ENCODE results near the gene PIGU.
A peak's percentile ranks its signal among the peaks of the same experiment; 100 is the strongest.

Gene PIGU

GRCh38 chr20:34581341-34582184 is 95.3 kb downstream of the PIGU start:
- FAIRE-seq = no peak
- DNase-seq (ENCODE audit: extremely low spot score, insufficient read length, low read depth) = no peak

DNA sequence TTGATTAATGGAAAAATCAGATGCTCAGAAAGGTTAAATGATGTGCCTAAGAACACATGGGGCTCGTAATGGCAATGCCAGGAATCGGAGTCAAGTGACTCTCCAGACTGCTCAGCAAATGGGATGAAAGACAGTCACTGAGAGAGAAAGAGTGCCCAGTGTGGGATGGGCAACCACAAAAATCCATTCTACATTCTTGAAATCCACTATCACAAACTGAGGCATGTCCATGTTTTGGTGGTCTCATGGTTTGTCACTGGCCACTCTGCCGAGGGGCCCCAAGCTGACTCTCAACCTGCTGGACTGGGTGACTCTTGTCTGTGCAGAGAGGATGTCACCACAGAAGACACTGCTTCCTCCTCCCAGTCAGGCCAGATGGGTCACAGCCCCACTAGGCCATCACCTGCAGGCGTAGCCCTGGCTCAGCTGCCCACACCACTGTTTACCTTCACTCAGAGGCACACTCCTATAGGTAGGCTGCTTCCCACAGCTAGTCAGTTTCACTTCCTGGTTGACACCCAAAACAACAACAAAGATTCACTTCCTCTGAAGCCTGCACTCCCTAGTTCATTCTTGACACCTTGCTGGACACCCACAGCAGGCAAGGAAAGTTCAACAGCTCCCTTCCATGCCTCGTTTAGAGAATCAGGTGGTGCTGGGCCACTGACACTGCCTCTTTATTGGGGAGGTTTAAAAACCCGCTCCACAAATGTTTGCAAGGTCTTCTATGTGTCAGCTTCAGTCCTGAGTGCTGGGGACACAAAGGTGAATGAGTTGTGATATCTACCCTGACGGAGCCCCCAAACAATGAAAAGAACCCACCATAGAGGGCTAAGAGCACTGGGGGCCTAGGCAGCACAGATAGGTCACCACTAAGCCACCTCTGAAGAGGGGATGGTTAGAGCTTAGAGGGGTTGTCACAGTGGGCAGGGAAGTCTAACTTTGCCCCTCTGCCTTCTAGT is 96.6 kb downstream of the PIGU start:
- FAIRE-seq (peak; percentile 80), DNase-seq (ENCODE audit: extremely low spot score, insufficient read length, low read depth) (no peak)

DNA sequence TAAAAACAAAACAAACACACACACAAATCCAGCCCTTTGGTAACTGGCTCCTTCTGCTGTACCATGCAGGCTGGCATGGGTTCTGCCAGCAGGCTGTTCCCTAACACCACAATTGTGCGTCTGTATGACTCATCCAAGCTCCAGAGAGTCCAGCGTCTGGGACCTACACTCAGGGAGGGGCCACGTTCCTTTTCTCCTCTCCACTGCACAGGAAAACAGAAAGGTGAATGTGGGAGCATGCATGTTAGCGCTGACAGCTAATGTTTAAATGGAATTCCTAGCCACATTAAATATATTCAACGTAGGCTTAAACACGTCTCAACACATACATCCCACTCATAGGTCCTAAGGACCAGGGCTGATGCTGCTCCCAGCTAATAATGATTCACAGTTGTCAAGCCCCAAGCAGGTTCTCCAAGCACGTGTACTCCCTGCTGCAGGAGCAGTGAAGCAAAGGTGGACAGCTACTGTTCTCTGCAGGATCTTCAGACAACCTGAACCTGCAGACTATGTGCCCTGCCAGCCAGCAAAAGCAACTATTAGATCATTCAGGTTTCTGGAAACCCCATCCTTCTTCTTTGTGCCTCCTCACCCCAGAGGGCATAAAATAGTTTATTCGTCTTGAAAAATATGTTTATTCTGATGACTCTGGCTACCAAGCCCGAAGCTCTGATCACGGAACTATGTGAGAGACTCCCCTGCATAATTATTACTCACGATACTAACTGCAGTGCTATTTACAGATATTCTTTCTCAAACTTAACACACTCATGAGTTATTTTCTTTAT is 97.5 kb downstream of the PIGU start:
- DNase-seq (ENCODE audit: extremely low spot score, insufficient read length, low read depth) = no peak
- no peak for FAIRE-seq

- DNase-seq (ENCODE audit: extremely low spot score, insufficient read length, low read depth) = no peak
- no peak for FAIRE-seq
Measured at GRCh38 chr20:34578521-34578920, 98.4 kb downstream of the PIGU start.

DNA sequence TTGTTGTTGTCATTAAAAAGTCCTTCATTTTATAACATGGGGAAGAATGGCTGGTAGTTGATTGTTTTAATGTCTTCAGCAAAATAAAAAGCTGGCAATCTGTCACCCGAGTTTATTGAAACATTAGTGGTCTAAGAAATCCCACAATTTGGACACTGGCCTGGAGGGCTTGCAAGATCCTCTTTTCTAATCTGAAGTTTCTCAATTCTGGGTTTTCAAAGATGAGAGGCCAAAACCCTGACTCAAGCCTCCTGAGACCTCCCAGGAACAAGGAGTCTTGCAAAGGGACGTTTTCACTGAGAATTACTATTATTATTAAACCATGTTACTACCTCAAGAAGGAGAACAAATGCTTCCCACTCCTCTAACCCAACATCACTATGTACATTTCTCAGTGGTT is 98.9 kb downstream of the PIGU start:
- DNase-seq (ENCODE audit: extremely low spot score, insufficient read length, low read depth) (no peak), FAIRE-seq (no peak)

DNA sequence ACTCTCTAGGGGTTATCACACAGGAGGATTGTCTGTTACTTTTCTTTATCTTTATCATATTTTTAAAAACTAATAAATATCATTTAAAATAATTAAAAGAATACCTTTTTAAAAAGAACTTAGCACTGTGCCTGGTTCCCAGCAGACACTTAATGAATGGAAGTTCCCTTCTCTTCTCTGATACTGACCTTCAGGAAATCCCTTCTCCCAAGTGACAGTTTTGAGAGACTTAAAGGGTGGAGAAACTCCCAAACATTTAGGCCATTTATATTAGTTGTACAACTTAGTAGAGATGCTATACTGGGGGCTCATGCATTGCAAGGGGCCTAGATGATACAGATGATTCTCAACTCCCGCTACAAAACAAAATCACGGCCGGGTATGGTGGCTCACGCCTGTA is 99.8 kb downstream of the PIGU start:
- DNase-seq (ENCODE audit: extremely low spot score, insufficient read length, low read depth) = no peak
- no peak for FAIRE-seq

DNA sequence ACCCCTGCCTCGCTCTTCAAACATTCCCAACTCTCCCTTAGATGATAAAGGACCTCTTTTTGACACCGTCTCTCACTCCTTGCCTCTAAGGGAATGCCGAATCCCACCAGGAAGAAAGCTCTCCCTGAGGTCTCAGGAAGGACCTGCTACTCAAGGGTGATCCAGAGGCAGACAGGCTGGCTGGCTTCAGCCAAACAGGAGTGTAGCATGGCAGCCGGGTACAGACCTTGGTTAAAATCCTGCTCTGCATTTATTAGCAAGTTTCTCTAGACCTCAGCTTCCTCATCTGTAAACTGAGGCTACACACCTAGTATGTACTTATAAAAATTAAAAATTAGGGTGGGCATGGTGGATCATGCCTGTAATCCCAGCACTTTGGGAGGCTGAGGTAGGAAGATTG is 101.1 kb downstream of the PIGU start:
- FAIRE-seq (no peak), DNase-seq (ENCODE audit: extremely low spot score, insufficient read length, low read depth) (no peak)

GRCh38 chr20:34575271-34575670 is 101.6 kb downstream of the PIGU start:
- FAIRE-seq (no peak), DNase-seq (ENCODE audit: extremely low spot score, insufficient read length, low read depth) (no peak)

DNA sequence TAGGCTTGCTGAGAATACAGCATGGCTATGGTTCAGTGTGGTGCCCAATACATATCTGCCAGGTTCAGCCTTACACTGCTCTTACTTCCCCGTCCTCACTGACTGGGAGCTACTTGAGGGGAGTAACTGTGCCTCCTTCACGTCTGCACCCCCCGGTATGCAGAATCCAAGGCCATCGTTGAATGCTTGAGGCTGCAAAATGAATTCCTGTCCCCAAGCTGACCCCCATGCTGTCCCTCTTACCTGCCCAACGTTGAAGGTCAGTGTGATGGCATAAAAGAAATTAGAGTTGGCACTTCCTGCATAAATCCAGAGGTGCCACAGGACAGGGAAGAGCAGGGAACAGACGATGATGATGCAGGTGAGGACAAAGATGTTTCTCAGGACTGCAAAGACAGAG is 102.0 kb downstream of the PIGU start:
- DNase-seq (ENCODE audit: extremely low spot score, insufficient read length, low read depth) = no peak
- no peak for FAIRE-seq

- DNase-seq (ENCODE audit: extremely low spot score, insufficient read length, low read depth) (no peak), FAIRE-seq (no peak)
Measured at GRCh38 chr20:34574426-34574825, 102.5 kb downstream of the PIGU start.

DNA sequence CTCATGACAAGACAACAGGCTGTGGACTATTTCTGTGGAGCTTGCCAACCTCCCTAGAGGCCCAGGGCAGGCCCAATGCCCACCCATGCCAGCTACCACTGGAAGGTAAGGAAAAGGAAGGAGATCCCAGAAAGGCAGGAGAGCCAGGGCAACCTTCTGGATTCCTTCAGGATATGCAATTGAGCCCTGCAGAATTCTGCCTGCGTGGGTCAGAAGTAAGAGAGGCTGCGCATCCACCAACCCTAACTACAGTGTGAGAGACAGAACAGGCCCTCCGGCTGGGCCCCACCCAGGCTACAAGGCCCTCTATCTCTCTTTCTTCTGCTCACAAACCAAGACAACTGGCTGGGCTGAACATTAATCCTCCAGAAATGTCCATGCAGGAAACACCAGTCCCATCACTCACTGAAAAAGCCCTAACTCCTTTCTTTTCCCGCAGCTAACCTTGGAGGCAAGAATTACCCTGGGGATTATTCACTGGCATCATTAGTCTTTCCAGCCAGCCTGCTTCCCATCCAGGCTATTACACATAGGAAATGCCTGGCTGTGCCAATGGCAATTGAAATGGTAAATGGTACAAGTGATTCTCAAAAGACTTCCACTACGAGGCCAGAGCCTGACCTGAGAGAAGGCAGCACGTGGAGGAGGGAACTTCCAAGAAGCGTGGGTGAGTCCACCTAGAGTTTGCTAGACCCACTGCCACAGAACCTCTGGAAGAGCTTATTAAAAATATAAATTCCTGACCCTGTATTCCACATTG is 103.2 kb downstream of the PIGU start:
- DNase-seq (ENCODE audit: extremely low spot score, insufficient read length, low read depth) (no peak), FAIRE-seq (no peak)

DNA sequence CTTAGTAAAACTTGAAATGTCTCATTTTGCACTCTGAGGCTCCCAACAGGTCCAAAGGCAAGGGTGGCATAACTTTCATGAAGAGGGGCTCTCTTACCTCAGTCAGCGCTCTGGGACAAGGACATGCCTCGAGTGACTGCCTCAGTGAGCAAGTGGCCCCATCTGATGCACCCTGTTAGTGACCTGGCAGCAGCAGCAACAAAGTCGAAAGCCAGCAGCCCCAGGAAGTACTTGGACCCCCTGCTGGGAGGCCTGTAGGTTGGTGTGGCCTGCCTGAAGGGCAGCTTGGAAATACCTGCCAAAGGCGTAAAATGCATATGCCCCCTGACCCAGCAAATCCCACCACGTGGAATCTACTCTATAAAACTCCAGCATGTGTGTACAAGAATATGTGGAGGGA is 105.1 kb downstream of the PIGU start:
- FAIRE-seq (no peak), DNase-seq (ENCODE audit: extremely low spot score, insufficient read length, low read depth) (no peak)

- no peak for FAIRE-seq
- no peak for DNase-seq (ENCODE audit: extremely low spot score, insufficient read length, low read depth)
Measured at GRCh38 chr20:34570859-34571306, 106.0 kb downstream of the PIGU start.

DNA sequence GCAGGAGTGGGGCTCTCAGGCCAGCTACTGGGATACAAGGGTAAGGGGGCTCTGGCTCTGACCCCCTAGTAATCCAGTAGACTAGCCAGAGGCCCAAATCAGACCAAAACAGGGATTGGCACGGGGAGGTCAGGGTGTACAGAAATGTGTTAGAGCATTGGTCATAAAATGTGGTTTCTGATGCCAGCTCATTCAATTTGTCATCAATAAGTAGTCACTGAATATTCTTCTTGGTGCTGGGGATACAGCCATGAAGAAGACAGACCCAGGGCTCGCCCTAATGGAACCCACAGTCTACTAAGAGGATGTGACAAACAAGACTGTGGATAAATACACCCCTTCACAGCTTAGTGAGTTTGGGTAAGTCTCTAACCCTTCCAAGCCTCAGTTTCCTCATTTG is 107.3 kb downstream of the PIGU start:
- no peak for FAIRE-seq

GRCh38 chr20:34567892-34568865 is 108.7 kb downstream of the PIGU start:
- no peak for FAIRE-seq

More for the DNA sequence above, 107.3 kb downstream of the PIGU start:
- no peak for DNase-seq (ENCODE audit: extremely low spot score, insufficient read length, low read depth)

DNA sequence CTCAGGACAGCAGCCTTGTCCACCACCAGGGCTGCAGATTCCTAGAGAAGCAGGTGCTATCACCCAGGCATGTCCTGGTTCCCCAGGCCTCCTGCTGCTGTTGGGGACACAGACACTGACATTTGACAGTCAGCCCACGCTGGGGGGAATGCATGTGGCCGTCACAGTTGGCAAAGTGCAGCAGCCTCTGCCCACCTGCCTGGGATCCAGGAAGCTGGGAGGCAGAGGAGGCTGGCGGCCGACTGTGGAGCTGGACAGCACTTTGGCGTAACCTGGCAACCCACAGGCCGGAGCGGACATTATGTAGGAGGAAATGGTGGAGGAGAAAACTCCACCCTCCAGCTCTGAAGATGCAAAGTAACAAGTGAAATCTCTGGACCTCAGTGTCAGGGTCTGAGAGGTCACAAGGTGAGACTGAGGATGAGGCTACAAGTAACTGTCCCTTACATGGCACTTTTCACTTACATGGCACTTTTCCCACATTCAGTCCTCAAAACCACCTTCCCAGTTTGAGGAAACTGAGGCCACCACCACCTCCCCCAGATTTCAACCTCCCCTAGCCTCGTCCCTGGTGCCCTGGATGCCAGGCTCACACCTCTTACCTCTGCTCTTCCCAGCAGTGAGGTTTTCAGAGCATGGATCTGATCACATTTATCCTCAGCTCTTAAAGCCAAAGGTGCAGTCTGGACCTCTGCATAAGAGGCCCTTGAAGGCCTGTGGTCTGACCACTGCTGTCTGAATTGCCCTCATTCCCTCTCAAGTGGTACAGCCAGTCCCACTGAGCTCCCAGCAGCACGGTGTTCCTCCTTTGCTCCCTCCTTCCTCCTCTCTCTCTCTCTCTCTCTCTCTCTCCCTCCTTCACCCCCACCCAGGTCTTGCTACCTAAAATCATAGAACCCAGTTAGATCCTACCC is 109.7 kb downstream of the PIGU start:
- FAIRE-seq (no peak), DNase-seq (ENCODE audit: extremely low spot score, insufficient read length, low read depth) (no peak)

More at GRCh38 chr20:34567892-34568865, 108.7 kb downstream of the PIGU start:
- no peak for DNase-seq (ENCODE audit: extremely low spot score, insufficient read length, low read depth)

GRCh38 chr20:34564833-34565232 is 112.1 kb downstream of the PIGU start:
- FAIRE-seq = no peak
- no peak for DNase-seq (ENCODE audit: extremely low spot score, insufficient read length, low read depth)
